ENCODE results near the gene MSMP.

MSMP gene

GRCh38 chr9:35717132-35717870 lies 36.8 kb downstream of the MSMP start:
- no peak for DNase-seq

GRCh38 chr9:35716230-35716629 lies 37.8 kb downstream of the MSMP start:
- DNase-seq = no peak

GRCh38 chr9:35714579-35715252 lies 39.4 kb downstream of the MSMP start:
- no peak for DNase-seq

DNA sequence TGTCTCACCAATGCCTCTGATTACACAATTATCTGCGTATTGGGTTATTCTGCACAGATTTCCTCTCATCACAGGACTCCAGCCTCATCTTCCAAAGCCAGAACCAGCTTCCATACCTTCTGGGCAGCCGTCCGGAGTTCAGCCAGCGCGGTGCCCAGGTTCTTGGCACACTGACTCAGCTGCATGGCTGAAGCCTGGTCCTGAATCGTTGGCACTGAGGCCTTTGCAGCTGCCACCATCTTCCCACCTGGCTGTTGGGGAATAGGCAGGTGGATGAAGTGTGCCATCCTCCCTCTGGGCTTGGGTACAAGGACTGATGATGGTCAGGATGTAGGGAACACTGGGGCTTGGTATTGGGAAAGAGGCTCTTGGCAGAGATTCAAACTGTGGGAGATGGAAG lies 40.0 kb downstream of the MSMP start:
- DNase-seq = no peak

- no peak for DNase-seq
These were observed 40.5 kb downstream of the MSMP start for GRCh38 chr9:35713578-35713977.

DNA sequence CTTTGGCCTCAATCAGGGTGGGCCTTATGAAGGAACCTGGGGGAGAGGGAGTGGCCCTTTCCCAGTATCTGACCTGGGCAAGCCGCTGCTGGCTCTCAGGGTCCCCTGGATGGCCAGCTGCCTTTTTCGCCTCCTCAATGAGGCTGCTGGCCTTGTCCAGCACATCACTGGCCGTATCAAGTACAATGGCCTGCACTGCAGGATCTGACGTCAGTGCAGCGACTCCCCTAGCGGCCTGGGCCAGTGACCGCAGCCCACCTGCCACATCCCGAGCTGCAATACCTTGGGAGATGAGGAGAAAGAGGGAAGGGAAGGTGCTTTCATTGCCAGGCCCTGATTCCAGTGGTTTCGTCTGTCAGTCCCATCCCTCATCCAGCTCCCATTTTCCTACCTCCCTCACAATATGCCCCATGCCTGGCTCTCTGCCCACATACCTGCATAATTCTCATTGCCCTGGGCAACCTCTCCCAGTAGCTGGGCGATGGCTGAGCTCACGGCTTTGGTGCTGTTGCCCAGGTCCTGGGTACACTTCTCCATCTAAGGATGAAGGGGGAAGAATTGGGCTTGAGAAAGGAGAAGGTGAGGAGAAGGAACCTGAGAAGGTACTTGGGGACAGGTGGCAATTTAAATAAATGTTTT lies 41.2 kb downstream of the MSMP start:
- DNase-seq = no peak

GRCh38 chr9:35711501-35712428 lies 42.3 kb downstream of the MSMP start:
- no peak for DNase-seq

DNA sequence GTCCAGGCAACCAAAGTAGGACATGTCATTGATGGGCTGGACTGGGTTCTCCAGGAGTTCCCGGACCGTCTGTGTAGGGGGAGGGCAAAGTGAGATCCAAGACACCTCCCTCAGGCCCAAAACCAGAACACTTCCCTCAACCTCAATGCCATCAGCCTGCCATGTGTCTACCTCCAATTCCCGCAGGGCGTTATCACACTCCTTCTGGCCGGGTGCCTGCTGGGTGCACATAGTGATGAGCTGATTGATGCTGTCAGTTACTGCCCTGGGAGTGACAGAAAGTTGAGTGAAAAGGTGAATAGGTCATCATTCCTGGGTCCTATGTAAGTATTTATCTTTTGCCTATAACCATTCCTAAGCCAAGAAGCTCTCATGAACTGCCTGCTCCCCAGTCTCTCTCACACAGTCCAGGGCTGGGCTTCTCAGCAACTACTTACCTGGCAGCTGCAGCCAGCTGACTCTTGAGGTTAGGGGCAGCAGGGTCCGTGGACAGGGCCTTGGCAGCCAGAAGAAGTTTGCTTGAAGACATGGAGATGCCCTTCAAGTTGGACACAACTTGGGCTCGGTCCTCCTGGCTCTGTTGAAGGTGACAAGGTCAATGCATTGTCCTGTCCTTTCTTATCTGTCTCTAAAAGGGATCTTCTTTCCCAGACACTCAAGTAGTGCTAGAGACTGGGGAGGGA lies 43.1 kb downstream of the MSMP start:
- DNase-seq = no peak

- no peak for DNase-seq
These were observed 45.9 kb downstream of the MSMP start for GRCh38 chr9:35708146-35708545.

DNA sequence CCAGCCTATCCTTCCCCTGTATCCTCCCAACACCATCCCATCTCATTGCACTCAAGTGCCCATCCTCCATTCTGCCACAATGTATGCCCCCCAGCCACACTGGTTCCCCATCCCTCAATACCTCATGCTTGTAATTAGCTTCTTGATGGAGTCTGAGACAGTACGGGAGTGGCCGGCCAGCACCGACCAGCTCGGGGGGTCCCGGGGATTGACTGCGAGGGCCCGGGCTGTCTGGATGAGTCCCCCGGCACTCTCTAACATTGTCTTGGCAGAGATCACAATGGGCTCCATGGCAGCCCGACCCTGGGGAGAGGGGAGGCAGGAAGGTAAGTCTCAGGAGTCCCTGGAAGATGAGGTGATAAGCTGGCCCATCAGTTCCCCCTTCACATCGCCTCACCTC lies 47.1 kb downstream of the MSMP start:
- DNase-seq = no peak

DNA sequence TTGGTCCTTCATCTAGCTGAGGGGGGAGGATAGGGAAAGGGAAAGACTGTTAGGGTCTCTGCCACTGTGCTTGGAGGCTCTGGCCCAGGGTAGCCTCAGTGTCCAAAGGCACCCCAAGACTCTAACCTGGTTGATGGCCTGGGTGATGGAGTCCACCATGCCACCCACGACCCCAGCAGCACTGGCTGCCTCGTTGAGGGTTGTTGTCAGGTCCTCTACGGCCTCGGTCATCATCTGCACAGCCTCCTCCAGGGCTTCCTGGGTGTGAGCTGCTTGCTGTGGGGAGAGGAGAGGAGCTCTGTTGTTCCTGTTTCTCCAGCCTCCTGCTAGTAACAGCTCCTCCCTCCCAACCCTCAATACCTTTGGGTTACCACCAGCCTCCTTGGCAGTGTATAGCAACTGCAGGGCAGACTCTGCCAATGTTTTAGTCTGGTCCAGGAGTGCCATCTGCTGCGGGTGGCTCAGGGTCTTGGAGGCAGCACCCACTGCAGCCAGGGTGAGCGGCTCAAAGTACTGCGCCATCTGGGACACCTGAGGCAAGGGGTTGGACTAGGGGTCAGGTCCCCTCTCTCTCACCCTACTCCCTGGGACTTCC lies 48.1 kb downstream of the MSMP start:
- no peak for DNase-seq

DNA sequence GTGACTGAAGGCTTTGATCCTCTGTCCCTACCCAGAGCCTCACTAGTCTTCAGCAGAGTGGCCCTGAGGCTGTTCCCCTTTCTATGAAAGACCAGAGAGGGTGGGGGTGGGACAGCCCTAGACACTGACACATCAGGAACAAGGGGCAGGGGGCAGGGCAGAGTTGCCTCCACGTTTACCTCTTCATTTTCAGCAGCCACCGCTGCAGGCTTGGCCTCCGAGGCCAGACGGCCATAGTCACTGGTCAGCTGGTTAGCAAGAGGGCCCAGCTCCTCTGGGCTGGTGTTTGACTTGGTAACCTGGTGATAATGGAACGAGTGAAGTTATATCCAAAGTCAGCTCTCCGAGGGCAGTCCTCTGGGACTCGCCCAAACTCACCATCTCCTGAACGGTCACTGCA lies 48.7 kb downstream of the MSMP start:
- no peak for DNase-seq

- no peak for DNase-seq
These were observed 50.0 kb downstream of the MSMP start for GRCh38 chr9:35703906-35704672.

Measured in T1000 (cell line).